Upper lobe of right lung (tissue), 1 donor: ENCODE results near the gene ZNF749. TPM values are rescaled to one million over a fixed set of nuclear protein-coding genes. Genes with fewer than 3 reads are reported as not detected.

Experiments used
- ATAC-seq: fragments of 200-7000 bp; cut with Tn5 transposase; one replicate; pipeline ENCODE4 v1.9.1; 2020; ENCODE audit warnings: mild to moderate bottlenecking, moderate library complexity
- DNase-seq: peaks from one replicate; pipeline ENCODE4 v3.0.0-alpha.2; 2020
- H3K27ac ChIP-seq: fragments of 200-600 bp; one replicate; pipeline ENCODE4 v1.8.0; 2022
- H3K27me3 ChIP-seq: fragments of 200-600 bp; one replicate; pipeline ENCODE4 v1.8.0; 2022; ENCODE audit warnings: mild to moderate bottlenecking
- H3K36me3 ChIP-seq: fragments of 200-600 bp; one replicate; pipeline ENCODE4 v1.8.0; 2022
- H3K4me1 ChIP-seq: fragments of 200-600 bp; one replicate; pipeline ENCODE4 v1.8.0; 2022
- H3K4me3 ChIP-seq: fragments of 200-600 bp; one replicate; pipeline ENCODE4 v1.8.0; 2022; ENCODE audit warnings: mild to moderate bottlenecking
- H3K9me3 ChIP-seq: fragments of 200-600 bp; one replicate; pipeline ENCODE4 v1.8.0; 2022
- intact Hi-C: fragments of 100-400 bp; cut with DNase I; formaldehyde crosslinking; loops from one replicate; pipeline ENCODE4 v1.11.0; 2022
- total RNA-seq: library from RNA; stranded (reverse); fragmentation: NEBNext Ultra II Directional; extraction: Animal tissue kit (Norgen Biotek cat#: 25700); gene quantifications from one replicate; pipeline ENCODE4 v1.2.1, GENCODE V29; 2021
- TF ChIP-seq, protein P1 (sequence below): fragments of 200-600 bp; IDR thresholded peaks from one replicate; pipeline ENCODE4 v1.8.0; 2022; ENCODE audit warnings: antibody characterized with exemption
- donor health status: DM: no; HTN: yes; CAD: no; lungs with severe emphysema.

ZNF749 gene
- total RNA-seq, 1 donor from 2014 or later: 7.5 TPM

DNA sequence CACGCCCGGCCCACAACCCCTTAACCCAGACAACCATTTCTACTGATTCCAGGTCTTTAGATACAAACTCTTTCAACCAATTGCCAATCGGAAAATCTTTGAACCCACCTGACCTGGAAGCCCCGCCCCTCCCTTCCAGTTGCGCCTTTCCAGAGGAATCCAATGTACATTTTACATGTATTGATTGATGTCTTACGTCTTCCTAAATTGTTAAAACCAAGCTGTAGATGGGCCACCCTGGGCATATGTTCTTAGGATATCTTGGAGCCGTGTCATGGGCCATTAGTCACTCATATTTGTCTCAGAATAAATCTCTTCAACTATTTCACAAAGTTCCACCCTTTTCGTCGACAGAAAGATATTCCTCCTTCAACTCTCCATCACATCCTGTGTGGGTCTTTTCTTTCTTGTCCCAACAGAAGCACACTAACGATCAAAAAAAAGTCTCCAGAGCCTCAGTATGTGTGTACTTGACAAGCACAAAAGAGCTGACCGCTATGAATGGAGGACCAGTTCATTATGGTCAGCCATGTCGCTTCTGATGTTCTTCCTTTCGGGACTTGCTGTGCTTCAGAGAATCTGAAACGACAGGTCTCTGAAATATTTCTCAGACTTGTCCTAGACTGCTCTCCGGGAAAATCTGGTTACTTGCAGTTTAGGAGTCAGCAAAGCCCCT is 601 bp upstream of the ZNF749 start:
- Histone ChIP-seq H3K9me3 (peaks cover 3% of the 10 kb centered on the region), H3K27me3 (no peaks in the 10 kb centered on the region), H3K4me1 (peaks cover 8% of the 10 kb centered on the region), H3K27ac (no peak overlapping the region), H3K4me3 (peak overlapping the region; percentile 99), H3K36me3 (no peaks in the 10 kb centered on the region)
- DNase-seq (no peak), ATAC-seq (no peak)
- TF ChIP-seq, protein P1, sequence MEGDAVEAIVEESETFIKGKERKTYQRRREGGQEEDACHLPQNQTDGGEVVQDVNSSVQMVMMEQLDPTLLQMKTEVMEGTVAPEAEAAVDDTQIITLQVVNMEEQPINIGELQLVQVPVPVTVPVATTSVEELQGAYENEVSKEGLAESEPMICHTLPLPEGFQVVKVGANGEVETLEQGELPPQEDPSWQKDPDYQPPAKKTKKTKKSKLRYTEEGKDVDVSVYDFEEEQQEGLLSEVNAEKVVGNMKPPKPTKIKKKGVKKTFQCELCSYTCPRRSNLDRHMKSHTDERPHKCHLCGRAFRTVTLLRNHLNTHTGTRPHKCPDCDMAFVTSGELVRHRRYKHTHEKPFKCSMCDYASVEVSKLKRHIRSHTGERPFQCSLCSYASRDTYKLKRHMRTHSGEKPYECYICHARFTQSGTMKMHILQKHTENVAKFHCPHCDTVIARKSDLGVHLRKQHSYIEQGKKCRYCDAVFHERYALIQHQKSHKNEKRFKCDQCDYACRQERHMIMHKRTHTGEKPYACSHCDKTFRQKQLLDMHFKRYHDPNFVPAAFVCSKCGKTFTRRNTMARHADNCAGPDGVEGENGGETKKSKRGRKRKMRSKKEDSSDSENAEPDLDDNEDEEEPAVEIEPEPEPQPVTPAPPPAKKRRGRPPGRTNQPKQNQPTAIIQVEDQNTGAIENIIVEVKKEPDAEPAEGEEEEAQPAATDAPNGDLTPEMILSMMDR: no peak
- intact Hi-C loops: no loop called here

DNA sequence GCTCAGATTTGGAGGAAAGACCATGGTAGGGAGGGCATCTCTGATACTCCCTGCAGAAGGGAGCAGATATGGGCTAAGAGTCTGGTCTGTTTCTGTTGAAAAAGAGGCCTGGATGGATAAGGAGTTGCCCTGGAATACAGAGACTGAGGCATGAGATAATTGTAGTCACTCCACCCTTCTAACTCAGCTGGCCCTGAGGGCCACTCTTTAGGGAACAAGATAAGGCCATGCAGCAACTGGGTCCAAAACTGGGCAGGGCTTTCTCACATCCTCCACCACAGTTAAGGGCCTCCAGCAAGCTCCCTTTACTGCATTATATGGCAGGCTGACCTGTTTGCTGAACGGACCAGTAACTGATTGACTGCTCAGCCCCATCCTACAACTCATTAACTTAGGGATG is 1.3 kb downstream of the ZNF749 start:
- H3K4me3 ChIP-seq: peak overlapping the region; percentile 99
- ATAC-seq: no peak
- no peak for DNase-seq
- peaks cover 3% of the 10 kb centered on the region for H3K9me3 ChIP-seq
- H3K4me1 ChIP-seq: peaks cover 8% of the 10 kb centered on the region
- intact Hi-C loops: no loop called here
- no peaks in the 10 kb centered on the region for H3K36me3 ChIP-seq
- no peak overlapping the region for H3K27ac ChIP-seq
- H3K27me3 ChIP-seq: no peaks in the 10 kb centered on the region
- TF ChIP-seq, protein P1: no peak

DNA sequence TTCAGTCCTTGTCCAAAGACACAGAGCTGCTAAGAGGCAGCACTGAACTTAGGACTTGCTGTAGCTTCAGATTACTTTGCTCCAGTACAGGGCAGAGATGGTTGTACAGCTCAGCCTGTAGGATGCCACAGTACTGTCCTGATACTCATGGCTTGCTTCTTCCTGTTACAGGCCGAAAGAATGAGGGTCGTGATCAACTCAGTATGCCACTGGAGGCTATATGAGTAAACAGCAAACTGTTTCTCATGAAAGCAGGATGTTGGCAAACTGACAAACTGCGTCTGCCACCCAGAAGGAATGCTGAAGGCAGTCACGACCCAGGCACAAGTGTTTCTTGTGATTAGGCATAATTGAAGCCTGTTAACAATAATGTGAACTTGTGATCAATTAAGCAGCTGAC is 2.8 kb downstream of the ZNF749 start:
- Histone ChIP-seq H3K27ac (no peak overlapping the region), H3K36me3 (no peaks in the 10 kb centered on the region), H3K4me1 (peaks cover 8% of the 10 kb centered on the region), H3K27me3 (no peaks in the 10 kb centered on the region), H3K4me3 (no peak overlapping the region), H3K9me3 (peaks cover 11% of the 10 kb centered on the region)
- no peak for DNase-seq
- ATAC-seq: no peak
- intact Hi-C loops: no loop called here
- TF ChIP-seq, protein P1: no peak

DNA sequence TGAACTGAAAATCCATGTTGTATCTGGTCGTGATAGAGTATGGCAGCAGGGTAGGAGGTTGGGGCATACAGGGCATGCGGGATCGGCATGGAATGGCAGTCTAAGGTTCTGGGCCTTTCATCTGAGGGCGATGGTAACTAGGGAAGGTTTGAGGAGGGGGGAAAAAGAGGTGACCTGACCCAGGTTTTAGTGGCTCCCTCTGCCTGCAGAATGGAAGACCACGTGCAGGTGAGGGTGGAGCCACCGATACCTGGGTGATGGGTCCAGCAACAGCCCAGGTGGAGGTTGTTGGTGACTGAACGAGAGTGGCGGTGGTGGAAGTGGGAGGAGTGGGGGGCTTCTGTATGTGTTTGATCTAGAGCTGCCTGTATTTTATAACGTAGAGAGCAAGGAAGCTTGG is 3.8 kb downstream of the ZNF749 start:
- Histone ChIP-seq H3K27me3 (no peaks in the 10 kb centered on the region), H3K9me3 (peaks cover 13% of the 10 kb centered on the region), H3K36me3 (no peaks in the 10 kb centered on the region), H3K4me1 (peaks cover 8% of the 10 kb centered on the region), H3K4me3 (no peak overlapping the region), H3K27ac (no peak overlapping the region)
- DNase-seq (no peak), ATAC-seq (no peak)
- intact Hi-C loops: no loop called here
- TF ChIP-seq, protein P1: no peak

DNA sequence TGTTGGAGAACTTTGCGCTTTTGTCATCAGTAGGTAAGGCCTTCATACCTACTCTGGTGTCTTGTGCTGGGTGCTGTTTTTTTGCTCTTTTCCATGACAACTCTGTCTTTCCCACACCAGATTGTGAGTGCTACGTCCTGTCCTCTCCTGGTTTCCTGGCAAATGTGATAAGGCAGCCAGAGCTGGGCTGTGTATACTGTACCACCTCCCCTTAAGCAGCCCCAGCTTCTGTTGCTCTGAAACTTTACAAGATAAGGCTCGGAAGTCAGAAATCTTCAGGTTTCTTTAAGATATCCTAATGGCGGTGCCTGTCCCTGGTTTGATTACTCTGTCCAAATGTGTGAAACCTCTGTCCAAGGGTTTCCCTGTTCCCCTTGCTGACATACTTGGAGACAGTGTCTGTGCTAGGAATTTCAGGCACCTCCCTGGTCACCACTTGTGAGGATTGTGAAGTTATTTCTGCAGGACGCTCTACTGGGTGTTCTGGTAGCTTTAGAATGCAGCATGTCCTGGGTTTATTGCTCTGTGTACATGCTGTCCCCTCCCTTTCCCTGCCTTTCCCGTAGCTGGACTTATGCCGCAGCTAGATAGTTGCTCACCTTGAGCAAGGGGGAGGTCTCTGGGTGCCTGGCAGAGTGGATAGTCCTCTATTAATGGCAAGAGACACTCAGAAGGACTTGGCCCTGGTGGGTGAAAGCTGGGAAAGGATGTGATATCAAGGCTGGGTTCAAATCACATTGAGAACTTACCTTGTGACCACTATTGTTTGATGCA is 7.0 kb downstream of the ZNF749 start:
- Histone ChIP-seq H3K27me3 (no peaks in the 10 kb centered on the region), H3K36me3 (no peaks in the 10 kb centered on the region), H3K9me3 (peaks cover 45% of the 10 kb centered on the region), H3K4me1 (no peaks in the 10 kb centered on the region), H3K4me3 (no peak overlapping the region), H3K27ac (no peak overlapping the region)
- ATAC-seq (no peak), DNase-seq (no peak)
- TF ChIP-seq, protein P1: no peak
- intact Hi-C loops: no loop called here
